Measurements from ENCODE around the gene CYP27A1. TPM values are rescaled to one million over a fixed set of nuclear protein-coding genes. Genes with fewer than 3 reads are reported as not detected.

Gene CYP27A1
- total RNA-seq, 4 donors from 2014 or later = 1.7 to 11.2 (median 6.4) TPM

- peaks cover 0 to 5% (median 0%) of the 10 kb centered on the region in 3 donors for H3K36me3 ChIP-seq
- 90 to 100% methylated on average over 2 to 4 of the region's 7 CpGs for WGBS, 2 donors
- no peak overlapping the region for H3K27ac ChIP-seq
- no peaks in the 10 kb centered on the region for H3K9me3 ChIP-seq
- H3K27me3 ChIP-seq = peaks cover 0 to 11% (median 0%) of the 10 kb centered on the region in 4 donors
- intact Hi-C loops (cut with DNase I) = no loop called here
- no peak overlapping the region for H3K4me3 ChIP-seq
- no peak for DNase-seq
- H3K4me1 ChIP-seq = no peaks in the 10 kb centered on the region
- TF ChIP-seq, protein P1, sequence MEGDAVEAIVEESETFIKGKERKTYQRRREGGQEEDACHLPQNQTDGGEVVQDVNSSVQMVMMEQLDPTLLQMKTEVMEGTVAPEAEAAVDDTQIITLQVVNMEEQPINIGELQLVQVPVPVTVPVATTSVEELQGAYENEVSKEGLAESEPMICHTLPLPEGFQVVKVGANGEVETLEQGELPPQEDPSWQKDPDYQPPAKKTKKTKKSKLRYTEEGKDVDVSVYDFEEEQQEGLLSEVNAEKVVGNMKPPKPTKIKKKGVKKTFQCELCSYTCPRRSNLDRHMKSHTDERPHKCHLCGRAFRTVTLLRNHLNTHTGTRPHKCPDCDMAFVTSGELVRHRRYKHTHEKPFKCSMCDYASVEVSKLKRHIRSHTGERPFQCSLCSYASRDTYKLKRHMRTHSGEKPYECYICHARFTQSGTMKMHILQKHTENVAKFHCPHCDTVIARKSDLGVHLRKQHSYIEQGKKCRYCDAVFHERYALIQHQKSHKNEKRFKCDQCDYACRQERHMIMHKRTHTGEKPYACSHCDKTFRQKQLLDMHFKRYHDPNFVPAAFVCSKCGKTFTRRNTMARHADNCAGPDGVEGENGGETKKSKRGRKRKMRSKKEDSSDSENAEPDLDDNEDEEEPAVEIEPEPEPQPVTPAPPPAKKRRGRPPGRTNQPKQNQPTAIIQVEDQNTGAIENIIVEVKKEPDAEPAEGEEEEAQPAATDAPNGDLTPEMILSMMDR (IDR thresholded peaks at IDR 0.05) = no peak
Measured at GRCh38 chr2:218824004-218824403, 42.1 kb downstream of the CYP27A1 start.

GRCh38 chr2:218826791-218827190 lies 44.8 kb downstream of the CYP27A1 start:
- no peak for DNase-seq
- intact Hi-C loops (cut with DNase I) = no loop called here
- 80 to 100% methylated on average over 1 to 2 of the region's 10 CpGs for WGBS, 2 donors
- no peak overlapping the region for H3K4me3 ChIP-seq
- H3K27me3 ChIP-seq = peaks cover 0 to 28% (median 0%) of the 10 kb centered on the region in 4 donors
- H3K4me1 ChIP-seq = peaks cover 0 to 10% (median 0%) of the 10 kb centered on the region in 3 donors
- H3K9me3 ChIP-seq = no peaks in the 10 kb centered on the region
- no peaks in the 10 kb centered on the region for H3K36me3 ChIP-seq
- no peak overlapping the region for H3K27ac ChIP-seq
- TF ChIP-seq, protein P1 (IDR thresholded peaks at IDR 0.05) = no peak
- TF ChIP-seq POLR2A (IDR thresholded peaks at IDR 0.05) = no peak

DNA sequence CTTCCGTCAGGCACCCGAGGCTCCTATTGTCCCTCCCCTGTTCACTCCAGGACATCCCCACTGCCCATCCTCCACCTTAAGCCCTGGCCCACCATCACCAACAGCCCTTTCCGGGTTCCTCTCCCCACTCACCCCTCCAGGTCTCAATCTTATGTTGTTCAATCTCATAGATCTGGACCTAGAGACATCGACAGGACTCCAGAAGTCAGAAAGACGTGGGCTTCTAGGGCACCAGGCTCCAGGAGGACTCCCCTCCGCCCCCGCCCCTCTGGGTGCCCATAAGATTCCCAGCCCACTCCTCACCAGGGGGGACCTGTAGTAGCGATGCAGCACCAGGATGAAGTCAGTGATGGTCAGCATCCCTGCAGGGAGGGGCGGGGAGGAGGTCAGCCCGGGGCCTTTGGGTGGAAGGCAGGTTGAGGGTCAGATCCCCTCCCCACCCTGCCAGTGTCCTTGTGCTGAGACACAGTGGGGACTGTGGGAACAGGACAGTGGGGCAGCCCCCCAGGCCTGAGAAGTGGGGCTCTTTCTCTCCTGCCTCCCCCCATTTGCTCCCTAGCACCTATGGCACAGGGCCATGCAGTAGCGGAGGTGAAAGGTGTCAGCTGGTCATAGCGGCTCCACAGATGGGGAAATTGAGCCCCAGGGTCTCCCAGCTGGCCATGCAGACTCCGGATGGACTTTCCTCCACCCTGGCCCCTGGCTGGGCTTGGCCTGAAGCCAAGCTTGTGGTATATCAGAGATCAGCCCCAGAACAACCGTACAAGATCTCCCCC lies 45.9 kb downstream of the CYP27A1 start:
- intact Hi-C loops (cut with DNase I) = no loop called here

DNA sequence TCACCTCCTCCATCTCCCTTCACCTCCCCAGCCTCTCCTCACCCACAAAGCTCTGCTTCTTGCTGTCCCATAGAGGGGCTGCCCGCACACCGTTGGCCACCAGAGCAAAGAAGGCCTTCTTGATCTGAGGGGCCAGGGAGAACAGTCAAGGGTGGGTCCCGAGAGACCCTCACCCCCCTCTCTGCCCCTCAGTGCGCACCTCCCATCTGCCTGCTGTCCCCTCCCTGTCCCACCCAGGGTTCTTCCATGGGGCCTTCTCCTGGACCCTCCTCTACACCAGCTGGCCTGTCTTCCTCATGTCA lies 46.5 kb downstream of the CYP27A1 start:
- Histone ChIP-seq H3K9me3 (no peaks in the 10 kb centered on the region), H3K4me3 (no peak overlapping the region), H3K27ac (no peak overlapping the region), H3K4me1 (peaks cover 0 to 26% (median 0%) of the 10 kb centered on the region in 3 donors), H3K36me3 (no peaks in the 10 kb centered on the region), H3K27me3 (peaks cover 0 to 44% (median 0%) of the 10 kb centered on the region in 4 donors)
- TF ChIP-seq POLR2A (IDR thresholded peaks at IDR 0.05) = no peak
- TF ChIP-seq, protein P1 (IDR thresholded peaks at IDR 0.05) = no peak
- 78 to 84% methylated on average over 3 to 4 of the region's 4 CpGs for WGBS, 2 donors
- no peak for DNase-seq
- intact Hi-C loops (cut with DNase I) = no loop called here

More for the DNA sequence above, 45.9 kb downstream of the CYP27A1 start:
- Histone ChIP-seq H3K4me3 (no peak overlapping the region), H3K4me1 (peaks cover 0 to 20% (median 0%) of the 10 kb centered on the region in 3 donors), H3K27ac (no peak overlapping the region), H3K27me3 (peaks cover 0 to 39% (median 0%) of the 10 kb centered on the region in 4 donors), H3K36me3 (no peaks in the 10 kb centered on the region), H3K9me3 (no peaks in the 10 kb centered on the region)
- DNase-seq = no peak
- no peak for TF ChIP-seq POLR2A (IDR thresholded peaks at IDR 0.05)
- TF ChIP-seq, protein P1 (IDR thresholded peaks at IDR 0.05) = no peak
- WGBS, 2 donors = 58 to 76% methylated on average over 7 to 11 of the region's 14 CpGs

DNA sequence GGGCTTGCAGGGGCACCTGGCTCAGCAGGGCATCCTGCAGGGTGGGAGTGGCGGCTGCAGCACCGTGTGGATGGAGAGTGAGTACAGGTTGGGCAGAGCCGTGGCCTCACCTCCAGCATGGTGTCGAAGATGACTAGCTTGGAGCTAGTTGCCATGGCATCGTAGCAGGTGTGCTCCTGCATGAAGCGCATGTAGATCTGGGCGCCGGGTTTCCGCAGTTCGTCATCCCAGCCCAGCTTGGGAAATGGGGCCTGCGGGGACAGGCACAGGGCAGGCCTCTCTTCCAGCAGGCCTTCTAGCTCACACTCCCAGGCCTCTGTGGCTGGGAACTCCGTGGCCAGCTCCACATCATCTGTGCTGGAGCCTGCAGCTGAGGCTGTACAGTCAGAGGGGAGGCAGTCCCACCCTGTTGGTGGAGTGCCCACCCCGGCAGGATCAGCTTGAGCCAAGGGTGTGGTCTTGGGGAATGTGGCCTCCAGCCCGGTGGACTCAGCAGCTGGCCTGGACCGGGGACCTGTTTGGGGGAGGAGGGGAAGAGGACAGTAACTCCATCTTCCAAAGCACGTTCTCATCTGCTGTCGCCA lies 48.0 kb downstream of the CYP27A1 start:
- 90% methylated on average over 2 of the region's 17 CpGs; no CpG with 5 or more reads in 1 of the 2 donors for WGBS, 2 donors
- no peak for DNase-seq
- H3K9me3 ChIP-seq = no peaks in the 10 kb centered on the region
- H3K27ac ChIP-seq = no peak overlapping the region
- no peak overlapping the region for H3K4me3 ChIP-seq
- H3K36me3 ChIP-seq = no peaks in the 10 kb centered on the region
- intact Hi-C loops (cut with DNase I) = no loop called here
- peaks cover 0 to 56% (median 0%) of the 10 kb centered on the region in 4 donors for H3K27me3 ChIP-seq
- TF ChIP-seq POLR2A (IDR thresholded peaks at IDR 0.05) = no peak
- TF ChIP-seq, protein P1 (IDR thresholded peaks at IDR 0.05) = no peak
- H3K4me1 ChIP-seq = peaks cover 0 to 29% (median 0%) of the 10 kb centered on the region in 3 donors
